GM12891 (cell line): ENCODE data around the gene PDLIM7.

ENCODE experiments used
- POLR2A ChIP-seq: IDR thresholded peaks from 2 replicates; pipeline ENCODE4 v1.6.1; 2011; ENCODE audit warnings: low read depth, low read length, control low read depth
- POLR2AphosphoS5 ChIP-seq: IDR thresholded peaks from 2 replicates; pipeline ENCODE4 v1.6.1; 2011; ENCODE audit warnings: low read depth, low read length, control low read depth

DNA sequence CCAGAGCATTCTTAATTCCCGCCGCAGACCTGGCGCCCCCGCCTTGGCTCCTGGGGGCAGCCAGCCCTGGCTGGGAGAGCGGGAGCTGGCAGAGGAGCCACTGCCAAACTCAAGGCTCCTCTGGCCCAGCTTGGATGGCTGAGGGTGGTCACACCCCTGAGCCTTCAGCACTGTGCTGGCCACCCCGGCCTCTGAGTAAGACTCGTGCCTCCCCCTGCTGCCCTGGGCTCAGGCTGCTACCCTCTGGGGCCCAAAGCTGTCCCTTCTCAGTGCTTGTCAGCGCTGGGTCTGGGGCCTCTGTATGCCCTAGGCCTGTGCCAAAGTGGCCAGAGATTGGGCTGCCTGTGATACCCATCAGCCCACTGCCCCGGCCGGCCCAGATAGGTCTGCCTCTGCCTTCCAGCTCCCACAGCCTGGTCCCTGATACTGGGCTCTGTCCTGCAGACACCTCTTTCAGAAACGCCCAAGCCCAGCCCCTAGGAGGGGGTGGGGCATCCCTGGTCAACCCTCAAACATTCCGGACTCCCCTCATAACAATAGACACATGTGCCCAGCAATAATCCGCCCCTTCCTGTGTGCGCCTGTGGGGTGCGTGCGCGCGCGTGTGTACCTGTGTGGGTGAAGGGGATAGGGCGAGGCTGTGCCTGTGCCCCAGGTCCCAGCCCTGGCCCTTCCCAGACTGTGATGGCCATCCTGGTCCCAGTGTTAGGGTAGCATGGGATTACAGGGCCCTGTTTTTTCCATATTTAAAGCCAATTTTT lies 55.2 kb downstream of the PDLIM7 start:
- peak; percentile 26; the same call in 1 of the 2 replicates for TF ChIP-seq POLR2AphosphoS5
- no peak; the same call in 1 of the 2 replicates for TF ChIP-seq POLR2A
